HG03060 (cell line): ENCODE results near the gene TRIM16.
"Not testable (repeated sequence)": the region's sequence is repeated elsewhere in the genome, so short reads cannot be mapped to it uniquely, and the experiment has no call there.

Experiments used
- ATAC-seq: cut with Tn5 transposase; IDR thresholded peaks from one replicate; pipeline ENCODE4 v1.9.1; 2021; ENCODE audit warnings: low read depth, moderate number of reproducible peaks; ENCODE audit not compliant: unreplicated experiment

Gene TRIM16

GRCh38 chr17:15622124-15622523, 62.0 kb downstream of the TRIM16 start:
- not testable (repeated sequence) for ATAC-seq

- ATAC-seq = not testable (repeated sequence)
Observed at GRCh38 chr17:15619331-15620058, 64.6 kb downstream of the TRIM16 start, which contains the start of gene FBXW10B. FBXW10B (minus strand) TSS chr17:15619704; CDS start chr17:15619512, 192 bp downstream.

DNA sequence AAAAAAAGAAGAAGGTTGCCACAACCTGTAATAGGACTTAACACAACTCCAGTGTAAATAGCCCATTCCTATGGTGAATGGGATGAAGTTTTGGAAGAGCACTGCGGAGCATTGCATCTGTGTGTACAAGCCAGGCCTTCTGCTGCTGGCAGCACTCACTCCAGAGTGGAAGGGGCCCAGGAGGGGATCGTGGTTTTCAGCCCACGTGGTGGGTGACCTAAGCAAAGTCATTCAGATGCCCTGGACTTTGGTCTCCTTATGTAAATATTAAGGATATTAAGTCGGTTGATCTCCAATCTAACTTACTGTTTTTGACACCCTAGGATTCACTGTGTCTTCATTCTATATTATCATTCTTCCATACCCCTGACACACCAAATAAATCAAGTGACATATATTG, 67.3 kb downstream of the TRIM16 start:
- ATAC-seq = not testable (repeated sequence)

GRCh38 chr17:15615850-15616249, 68.3 kb downstream of the TRIM16 start:
- ATAC-seq = not testable (repeated sequence)

DNA sequence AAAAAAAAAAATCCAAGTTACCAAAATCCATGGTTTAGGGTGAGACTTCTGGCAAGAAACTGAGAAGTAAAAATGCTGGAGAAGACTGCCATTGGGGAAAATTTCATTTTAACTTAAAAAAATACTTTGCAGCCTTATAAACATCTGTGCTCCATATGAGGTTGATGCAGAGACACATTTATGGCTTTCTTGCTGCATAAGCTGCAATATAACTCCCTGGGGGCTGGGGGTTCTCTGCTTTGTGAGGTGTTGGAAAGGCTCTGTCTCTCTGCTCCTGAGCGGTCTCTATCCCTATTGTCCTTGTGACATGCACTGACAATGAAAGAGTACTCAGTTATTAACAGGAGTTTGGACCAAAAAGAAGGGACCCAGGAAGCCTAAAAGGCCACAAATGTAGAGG, 71.0 kb downstream of the TRIM16 start:
- ATAC-seq = not testable (repeated sequence)

- not testable (repeated sequence) for ATAC-seq
Observed at GRCh38 chr17:15592960-15593359, 91.2 kb downstream of the TRIM16 start.

DNA sequence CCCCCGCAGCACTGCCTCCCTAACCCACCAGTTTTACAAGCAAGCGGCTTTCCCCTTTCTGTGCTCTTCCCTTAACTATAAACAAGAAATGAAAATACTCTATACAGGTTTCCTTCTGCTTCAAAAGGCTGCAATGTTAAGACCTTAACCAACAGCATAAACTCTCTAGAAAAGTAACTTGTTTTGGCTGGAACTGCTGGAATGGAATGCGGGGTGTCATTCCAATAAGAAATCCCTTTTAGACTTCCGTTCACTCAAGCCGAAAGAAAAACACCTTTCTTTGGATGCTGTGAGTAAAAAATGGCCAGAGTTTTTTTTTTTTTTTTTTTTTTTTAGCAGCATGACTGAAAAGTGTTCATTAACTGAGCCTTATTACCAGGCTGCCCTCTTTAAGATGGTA, 92.1 kb downstream of the TRIM16 start:
- not testable (repeated sequence) for ATAC-seq

GRCh38 chr17:15590844-15591243, 93.3 kb downstream of the TRIM16 start:
- not testable (repeated sequence) for ATAC-seq

GRCh38 chr17:15589544-15590536, 94.3 kb downstream of the TRIM16 start:
- ATAC-seq = not testable (repeated sequence)

- not testable (repeated sequence) for ATAC-seq
Observed at GRCh38 chr17:15588017-15588416, 96.1 kb downstream of the TRIM16 start.

DNA sequence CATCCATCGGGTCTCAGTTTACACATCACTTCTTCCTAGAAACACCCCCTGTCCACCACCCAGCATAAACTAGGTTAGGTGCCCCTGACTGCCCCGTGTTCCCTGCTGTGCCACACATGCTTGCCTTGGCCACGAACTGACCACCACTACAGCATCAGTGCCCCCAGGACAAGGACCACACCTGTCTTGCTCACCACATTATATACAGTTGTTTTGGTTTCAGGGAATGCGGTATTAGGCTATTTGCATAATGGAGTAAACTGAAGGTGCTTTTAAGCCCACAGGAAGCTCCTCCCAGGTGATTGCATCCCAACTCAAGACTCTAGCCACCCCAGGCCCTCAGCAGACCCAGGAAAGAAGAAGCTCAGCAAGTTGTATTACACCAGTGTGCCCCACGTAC, 100.8 kb downstream of the TRIM16 start:
- ATAC-seq = not testable (repeated sequence)

DNA sequence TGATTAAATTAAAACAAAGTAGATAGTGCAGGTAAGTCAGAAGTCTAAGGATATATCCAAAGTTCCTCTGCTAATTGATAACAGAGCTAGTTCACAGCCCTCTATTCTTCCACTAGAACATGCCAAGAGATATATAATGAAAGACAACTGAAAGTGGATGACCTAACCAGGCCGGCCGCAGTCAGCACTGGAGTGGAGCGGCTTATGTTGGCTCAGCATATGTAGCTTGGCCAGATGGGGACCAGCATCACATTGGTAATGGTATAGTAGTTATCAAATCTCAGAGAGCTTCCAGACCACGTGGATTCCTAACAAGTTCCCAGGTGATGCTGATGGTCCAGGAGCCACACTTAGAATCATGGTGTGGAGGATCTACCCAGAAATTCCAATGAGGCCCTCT, 102.6 kb downstream of the TRIM16 start:
- not testable (repeated sequence) for ATAC-seq
